Activated naive CD8-positive, alpha-beta T cell treated with anti-CD3 and anti-CD28 coated beads for 36 hours (primary cell): Measurements from ENCODE around the gene CRK. TPM values are rescaled to one million over a fixed set of nuclear protein-coding genes. Genes with fewer than 3 reads are reported as not detected.

Source experiments
- DNase-seq: peaks from one replicate; pipeline ENCODE4 v3.0.0; 2021
- H3K27ac Mint-ChIP-seq: one replicate; pipeline ENCODE4 v1.8.0; 2022; ENCODE audit warnings: mild to moderate bottlenecking, moderate library complexity, mixed read lengths
- H3K27me3 Mint-ChIP-seq: one replicate; pipeline ENCODE4 v1.8.0; 2022; ENCODE audit warnings: mild to moderate bottlenecking, mixed read lengths
- H3K36me3 Mint-ChIP-seq: one replicate; pipeline ENCODE4 v1.8.0; 2021; ENCODE audit warnings: mild to moderate bottlenecking, mixed read lengths
- H3K4me1 Mint-ChIP-seq: one replicate; pipeline ENCODE4 v1.8.0; 2021; ENCODE audit warnings: mixed read lengths
- H3K4me3 Mint-ChIP-seq: one replicate; pipeline ENCODE4 v1.8.0; 2022; ENCODE audit warnings: mild to moderate bottlenecking, moderate library complexity, mixed read lengths
- H3K9me3 Mint-ChIP-seq: one replicate; pipeline ENCODE4 v1.8.0; 2022; ENCODE audit warnings: mixed read lengths
- total RNA-seq, 2 experiments: library from RNA; stranded (reverse); gene quantifications; one replicate each; pipeline ENCODE4 v1.2.3, GENCODE V29; 2021

CRK gene
- total RNA-seq, 2 experiments from 2014 or later = 13.5 to 14.0 TPM

- no peaks in the 10 kb centered on the region for H3K36me3 Mint-ChIP-seq
- peak; percentile 68 for DNase-seq
- peak overlapping the region; percentile 25 for H3K27ac Mint-ChIP-seq
- no peaks in the 10 kb centered on the region for H3K9me3 Mint-ChIP-seq
- peaks cover 12% of the 10 kb centered on the region for H3K27me3 Mint-ChIP-seq
- H3K4me3 Mint-ChIP-seq = peak overlapping the region; percentile 82
- peaks cover 24% of the 10 kb centered on the region for H3K4me1 Mint-ChIP-seq
Observed at GRCh38 chr17:1491443-1492248, 35.6 kb upstream of the CRK start.

DNA sequence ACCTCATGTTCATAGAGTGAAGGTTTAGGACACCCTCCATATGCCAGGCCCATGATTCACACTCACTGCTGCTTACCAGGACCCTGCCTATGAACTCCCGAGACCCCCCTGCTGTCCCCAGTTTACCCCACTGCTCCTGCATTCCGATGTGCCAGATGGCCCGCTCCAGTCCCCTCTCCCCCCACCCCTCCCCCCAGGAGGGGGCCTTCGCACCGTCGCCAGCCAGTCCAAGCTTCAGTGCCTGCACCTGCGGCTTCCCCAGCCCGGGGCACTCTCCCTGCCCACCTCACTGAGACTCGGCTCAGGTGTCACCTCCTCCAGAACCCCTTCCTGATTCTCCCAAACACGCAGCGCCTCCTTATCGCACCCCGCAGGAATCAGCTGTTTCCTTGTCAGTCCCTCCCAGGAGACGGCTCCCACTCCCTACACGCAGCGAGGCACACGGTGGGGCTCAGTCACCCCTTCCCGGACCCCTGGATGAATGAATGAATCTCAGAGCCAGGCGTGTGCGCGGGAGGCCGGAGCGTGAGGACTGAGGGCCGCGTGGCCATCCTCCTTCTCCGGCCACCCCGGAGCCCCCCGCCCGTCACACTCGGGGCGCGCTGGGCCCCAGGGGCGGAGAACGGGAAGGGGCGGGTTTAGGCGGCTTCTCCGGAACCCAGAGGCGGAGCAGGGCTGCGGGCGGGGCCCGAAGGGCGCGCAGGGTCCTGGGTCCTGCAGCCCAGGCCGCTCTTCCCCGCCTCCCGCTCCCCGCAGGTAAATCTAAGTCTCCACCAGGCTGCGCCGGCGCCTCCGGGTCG is 34.8 kb upstream of the CRK start:
- no peaks in the 10 kb centered on the region for H3K9me3 Mint-ChIP-seq
- peak overlapping the region; percentile 80 for H3K4me3 Mint-ChIP-seq
- peaks cover 24% of the 10 kb centered on the region for H3K4me1 Mint-ChIP-seq
- peak; percentile 73 for DNase-seq
- H3K27ac Mint-ChIP-seq = no peak overlapping the region
- peaks cover 12% of the 10 kb centered on the region for H3K27me3 Mint-ChIP-seq
- H3K36me3 Mint-ChIP-seq = no peaks in the 10 kb centered on the region

- peaks cover 31% of the 10 kb centered on the region for H3K4me1 Mint-ChIP-seq
- no peaks in the 10 kb centered on the region for H3K9me3 Mint-ChIP-seq
- no peaks in the 10 kb centered on the region for H3K36me3 Mint-ChIP-seq
- no peak overlapping the region for H3K27ac Mint-ChIP-seq
- no peak for DNase-seq
- no peak overlapping the region for H3K4me3 Mint-ChIP-seq
- H3K27me3 Mint-ChIP-seq = peaks cover 12% of the 10 kb centered on the region
Observed at GRCh38 chr17:1488826-1489270, 32.8 kb upstream of the CRK start.

DNA sequence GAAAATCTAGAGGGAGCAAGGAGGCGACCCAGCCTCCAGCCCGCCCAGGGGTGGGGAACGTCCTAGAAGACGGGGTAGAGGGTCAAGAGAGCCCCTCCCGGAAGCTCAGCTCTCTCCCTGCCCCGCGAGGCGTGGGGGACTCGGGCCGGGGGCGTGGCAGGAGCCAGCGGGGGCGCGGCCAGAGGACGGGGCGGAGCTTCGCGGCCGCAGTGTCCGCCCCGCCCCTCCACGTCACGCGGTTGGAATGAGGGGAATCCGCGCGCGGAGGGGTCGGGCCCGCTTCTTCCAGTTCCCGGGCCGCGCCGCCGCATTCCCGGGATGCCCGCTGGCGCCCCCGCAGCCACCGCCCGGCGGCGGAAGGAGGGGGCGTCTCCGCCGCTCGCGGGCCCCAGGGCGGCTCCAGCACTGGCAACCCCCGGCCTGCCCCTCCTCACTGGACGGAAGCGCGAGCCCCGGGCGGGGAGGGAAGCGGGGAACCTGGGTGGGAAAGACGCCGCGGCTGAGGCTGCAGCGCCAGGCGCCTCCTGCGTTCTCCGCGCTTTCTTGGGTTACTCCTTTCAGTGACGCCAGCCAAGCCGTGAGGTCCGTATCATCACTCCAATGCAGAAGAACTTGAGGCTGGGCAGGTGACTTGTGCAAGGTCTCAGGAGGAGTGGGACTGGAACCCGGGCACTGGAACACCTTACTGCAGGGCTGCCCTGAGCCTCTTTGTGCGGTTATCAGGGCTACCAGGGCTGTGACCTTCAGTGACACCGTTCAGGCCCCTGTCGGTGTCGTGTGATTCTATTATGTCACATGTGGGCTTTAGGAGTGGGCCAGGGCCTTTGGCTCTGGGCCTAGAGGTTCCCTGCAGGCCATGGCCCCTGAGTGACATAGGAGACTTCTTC is 32.1 kb upstream of the CRK start:
- H3K9me3 Mint-ChIP-seq = no peaks in the 10 kb centered on the region
- H3K27me3 Mint-ChIP-seq = peaks cover 9% of the 10 kb centered on the region
- no peak overlapping the region for H3K27ac Mint-ChIP-seq
- H3K36me3 Mint-ChIP-seq = no peaks in the 10 kb centered on the region
- peak; percentile 69 for DNase-seq
- H3K4me3 Mint-ChIP-seq = peak overlapping the region; percentile 71
- peaks cover 29% of the 10 kb centered on the region for H3K4me1 Mint-ChIP-seq

GRCh38 chr17:1486802-1487695 is 31.0 kb upstream of the CRK start:
- Mint-ChIP-seq H3K27ac (peak overlapping the region; percentile 48), H3K27me3 (peaks cover 9% of the 10 kb centered on the region), H3K9me3 (no peaks in the 10 kb centered on the region), H3K4me1 (peaks cover 27% of the 10 kb centered on the region), H3K4me3 (peak overlapping the region; percentile 73), H3K36me3 (no peaks in the 10 kb centered on the region)
- DNase-seq = peak; percentile 81

DNA sequence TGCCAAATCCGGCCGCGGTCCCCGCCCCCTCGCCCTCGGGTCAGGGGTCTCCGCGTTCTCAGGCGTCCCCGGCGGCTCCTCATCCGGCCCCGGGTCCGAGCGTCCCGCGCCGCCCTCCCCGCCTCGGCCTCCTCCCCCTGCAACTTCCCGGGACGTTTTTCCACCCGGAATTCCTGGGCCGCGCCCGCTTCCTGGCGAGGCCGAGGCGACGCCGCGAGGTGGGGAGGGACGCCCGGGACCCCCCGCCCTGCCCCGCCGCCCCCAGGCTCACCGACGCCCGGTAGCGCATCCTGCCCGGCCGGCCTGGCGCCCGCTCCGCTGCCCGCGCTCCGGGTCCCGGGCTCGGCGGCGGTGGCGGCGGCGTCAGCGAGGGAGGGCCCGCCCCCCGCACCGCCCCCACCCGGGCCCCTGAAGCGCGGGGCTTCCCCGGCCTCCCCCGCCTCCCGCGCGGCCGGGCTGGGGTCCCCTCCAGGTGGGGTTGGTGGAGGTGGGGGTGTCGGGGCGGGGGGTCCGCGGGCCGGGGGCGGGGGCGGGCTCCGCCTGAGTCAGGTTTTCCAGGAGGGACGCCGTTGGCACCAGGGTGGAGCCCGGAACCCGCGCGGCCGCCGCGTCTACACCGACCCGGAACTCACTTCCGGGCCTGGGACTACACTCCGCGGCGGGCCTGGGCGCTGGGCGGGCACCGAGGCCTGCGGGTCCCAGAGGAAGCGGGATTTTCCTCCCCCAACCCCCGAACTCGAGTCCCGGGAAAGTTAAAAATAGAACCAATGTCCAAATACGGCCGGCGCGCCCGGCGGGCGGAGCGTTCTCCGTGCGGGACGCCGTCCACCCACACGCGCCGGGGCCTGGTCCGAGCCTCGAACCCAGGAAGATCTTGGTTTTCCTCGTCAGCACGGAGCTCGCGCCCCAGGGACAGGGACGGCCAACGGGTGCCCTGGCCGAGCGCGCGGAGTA is 29.7 kb upstream of the CRK start:
- DNase-seq = peak; percentile 67
- Mint-ChIP-seq H3K9me3 (no peaks in the 10 kb centered on the region), H3K4me1 (peaks cover 21% of the 10 kb centered on the region), H3K4me3 (peak overlapping the region; percentile 73), H3K36me3 (no peaks in the 10 kb centered on the region), H3K27me3 (peaks cover 6% of the 10 kb centered on the region), H3K27ac (no peak overlapping the region)

DNA sequence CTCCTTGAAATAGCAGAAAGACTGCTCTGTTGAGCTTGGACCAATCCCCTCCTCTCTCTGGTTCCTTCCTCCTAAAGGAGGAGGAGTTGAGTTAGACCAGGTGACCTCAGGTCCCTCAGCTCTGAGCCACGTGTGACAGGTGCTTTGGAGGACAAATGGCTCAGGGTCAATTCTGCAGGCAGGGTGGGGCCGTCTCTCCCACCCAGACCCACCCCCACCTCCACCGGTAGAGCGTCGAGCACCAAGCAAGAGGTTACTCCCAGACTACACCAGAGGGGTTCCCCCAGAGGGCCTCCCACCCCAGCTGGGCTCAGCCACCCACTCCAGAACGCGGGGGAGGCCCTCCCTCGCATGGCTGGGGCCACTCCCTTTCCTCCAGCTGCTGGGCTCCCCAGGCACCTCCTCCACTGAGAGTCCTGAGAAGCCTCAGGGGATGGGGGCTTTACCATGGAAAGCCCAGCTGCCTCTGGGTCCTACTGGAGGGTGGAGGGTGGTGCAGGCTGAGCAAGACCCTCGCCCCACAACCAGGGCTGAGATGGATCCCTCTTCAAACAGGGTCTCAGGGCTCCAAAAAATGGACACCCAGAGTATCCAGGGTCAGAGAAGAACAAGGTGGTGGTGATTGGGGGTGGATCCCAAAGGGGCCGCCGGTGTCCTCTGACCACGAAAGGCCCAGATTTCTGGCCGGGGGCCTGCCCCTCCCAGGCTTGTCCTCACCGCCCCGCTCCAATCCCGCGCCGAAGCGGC is 28.8 kb upstream of the CRK start:
- Mint-ChIP-seq H3K27ac (peak overlapping the region; percentile 70), H3K27me3 (peaks cover 6% of the 10 kb centered on the region), H3K36me3 (no peaks in the 10 kb centered on the region), H3K9me3 (no peaks in the 10 kb centered on the region), H3K4me1 (peaks cover 17% of the 10 kb centered on the region), H3K4me3 (peak overlapping the region; percentile 68)
- DNase-seq = peak; percentile 43

GRCh38 chr17:1484060-1484535 is 28.1 kb upstream of the CRK start:
- Mint-ChIP-seq H3K9me3 (no peaks in the 10 kb centered on the region), H3K4me3 (no peak overlapping the region), H3K36me3 (no peaks in the 10 kb centered on the region), H3K27ac (no peak overlapping the region), H3K27me3 (peaks cover 3% of the 10 kb centered on the region), H3K4me1 (peaks cover 17% of the 10 kb centered on the region)
- no peak for DNase-seq

GRCh38 chr17:1482680-1483079 is 26.6 kb upstream of the CRK start:
- Mint-ChIP-seq H3K36me3 (no peaks in the 10 kb centered on the region), H3K27me3 (no peaks in the 10 kb centered on the region), H3K4me3 (no peak overlapping the region), H3K27ac (no peak overlapping the region), H3K9me3 (no peaks in the 10 kb centered on the region), H3K4me1 (peaks cover 14% of the 10 kb centered on the region)
- DNase-seq = no peak

- H3K4me1 Mint-ChIP-seq = peaks cover 8% of the 10 kb centered on the region
- H3K4me3 Mint-ChIP-seq = no peak overlapping the region
- no peaks in the 10 kb centered on the region for H3K9me3 Mint-ChIP-seq
- DNase-seq = no peak
- no peaks in the 10 kb centered on the region for H3K36me3 Mint-ChIP-seq
- H3K27ac Mint-ChIP-seq = no peak overlapping the region
- H3K27me3 Mint-ChIP-seq = no peaks in the 10 kb centered on the region
Observed at GRCh38 chr17:1481736-1482135, 25.7 kb upstream of the CRK start.

DNA sequence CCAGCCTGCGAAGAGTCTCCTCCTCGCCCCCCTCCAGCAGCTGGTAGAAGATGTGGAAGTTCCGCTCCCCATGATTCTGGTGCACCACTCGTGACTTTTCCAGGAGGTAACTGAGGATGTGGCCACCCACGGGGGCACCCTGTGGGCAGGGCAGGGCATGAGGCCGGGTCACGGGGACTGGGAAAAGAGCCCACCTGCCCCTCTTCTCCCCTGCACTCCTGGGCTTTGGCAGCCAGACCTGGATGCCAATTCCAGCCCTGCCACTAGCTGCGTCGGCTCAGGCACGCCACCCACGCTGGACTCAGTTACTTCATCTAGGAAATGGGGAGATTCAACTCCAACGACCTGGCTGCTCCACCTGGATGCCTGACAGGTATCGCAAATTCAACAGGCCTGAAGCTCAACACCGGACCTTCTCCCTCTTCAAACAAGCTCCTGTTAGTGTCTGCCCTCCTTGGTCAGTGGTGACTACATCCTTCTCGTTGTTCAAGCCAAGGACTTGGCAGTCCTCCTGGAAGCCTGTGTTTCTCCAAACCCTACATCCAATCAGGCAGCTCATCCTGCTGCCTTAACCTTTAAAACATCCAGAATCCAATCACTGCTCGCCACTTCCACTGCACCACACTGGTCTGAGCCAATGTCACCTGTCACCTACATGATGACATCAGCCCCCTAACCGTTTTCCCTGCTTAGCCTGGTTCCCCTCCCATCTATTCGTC is 24.9 kb upstream of the CRK start:
- Mint-ChIP-seq H3K36me3 (no peaks in the 10 kb centered on the region), H3K4me3 (no peak overlapping the region), H3K27ac (no peak overlapping the region), H3K4me1 (peaks cover 7% of the 10 kb centered on the region), H3K9me3 (no peaks in the 10 kb centered on the region), H3K27me3 (no peaks in the 10 kb centered on the region)
- DNase-seq = no peak

GRCh38 chr17:1478418-1478817 is 22.4 kb upstream of the CRK start:
- Mint-ChIP-seq H3K27me3 (no peaks in the 10 kb centered on the region), H3K27ac (no peak overlapping the region), H3K4me1 (peaks cover 6% of the 10 kb centered on the region), H3K36me3 (no peaks in the 10 kb centered on the region), H3K4me3 (no peak overlapping the region), H3K9me3 (no peaks in the 10 kb centered on the region)
- DNase-seq = no peak
